ENCODE measurements around the gene DNAH8.
A peak's percentile ranks its signal among the peaks of the same experiment; 100 is the strongest.
"Not testable (repeated sequence)": the region's sequence is repeated elsewhere in the genome, so short reads cannot be mapped to it uniquely, and the experiment has no call there.

The DNAH8 gene

GRCh38 chr6:38783443-38784228 is 68.5 kb downstream of the DNAH8 start:
- DNase-seq (ENCODE audit: insufficient read length): no peak
- peak; percentile 44 for FAIRE-seq
- TF ChIP-seq TAF1 (IDR thresholded peaks at IDR 0.05; ENCODE audit: borderline replicate concordance, low read depth, low read length) (no peak), POLR2A (IDR thresholded peaks at IDR 0.05; ENCODE audit: low read depth, low read length) (no peak), POLR2AphosphoS5 (IDR thresholded peaks at IDR 0.05; ENCODE audit: low read depth, low read length) (no peak)

GRCh38 chr6:38784506-38785235 is 69.6 kb downstream of the DNAH8 start:
- FAIRE-seq (no peak), DNase-seq (ENCODE audit: insufficient read length) (no peak)
- TF ChIP-seq POLR2A (IDR thresholded peaks at IDR 0.05; ENCODE audit: low read depth, low read length) (no peak), POLR2AphosphoS5 (IDR thresholded peaks at IDR 0.05; ENCODE audit: low read depth, low read length) (no peak), TAF1 (IDR thresholded peaks at IDR 0.05; ENCODE audit: borderline replicate concordance, low read depth, low read length) (no peak)

- DNase-seq (ENCODE audit: insufficient read length) (no peak), FAIRE-seq (no peak)
- TF ChIP-seq POLR2AphosphoS5 (IDR thresholded peaks at IDR 0.05; ENCODE audit: low read depth, low read length) (no peak), POLR2A (IDR thresholded peaks at IDR 0.05; ENCODE audit: low read depth, low read length) (no peak), TAF1 (IDR thresholded peaks at IDR 0.05; ENCODE audit: borderline replicate concordance, low read depth, low read length) (no peak)
Observed at GRCh38 chr6:38786486-38786885, 71.4 kb downstream of the DNAH8 start.

GRCh38 chr6:38789256-38789655 is 74.1 kb downstream of the DNAH8 start:
- FAIRE-seq: no peak
- TF ChIP-seq POLR2A (IDR thresholded peaks at IDR 0.05; ENCODE audit: low read depth, low read length) (no peak), TAF1 (IDR thresholded peaks at IDR 0.05; ENCODE audit: borderline replicate concordance, low read depth, low read length) (no peak), POLR2AphosphoS5 (IDR thresholded peaks at IDR 0.05; ENCODE audit: low read depth, low read length) (no peak)
- no peak for DNase-seq (ENCODE audit: insufficient read length)

- DNase-seq (ENCODE audit: insufficient read length) (no peak), FAIRE-seq (no peak)
- no peak for TF ChIP-seq POLR2AphosphoS5 (IDR thresholded peaks at IDR 0.05; ENCODE audit: low read depth, low read length)
- TF ChIP-seq TAF1 (IDR thresholded peaks at IDR 0.05; ENCODE audit: borderline replicate concordance, low read depth, low read length): no peak
- TF ChIP-seq POLR2A (IDR thresholded peaks at IDR 0.05; ENCODE audit: low read depth, low read length): no peak
Observed at GRCh38 chr6:38792356-38792755, 77.2 kb downstream of the DNAH8 start.

- no peak for FAIRE-seq
- TF ChIP-seq POLR2A (IDR thresholded peaks at IDR 0.05; ENCODE audit: low read depth, low read length): no peak
- TF ChIP-seq POLR2AphosphoS5 (IDR thresholded peaks at IDR 0.05; ENCODE audit: low read depth, low read length): no peak
- no peak for TF ChIP-seq TAF1 (IDR thresholded peaks at IDR 0.05; ENCODE audit: borderline replicate concordance, low read depth, low read length)
Observed at GRCh38 chr6:38794682-38795081, 79.6 kb downstream of the DNAH8 start.

GRCh38 chr6:38796006-38796405 is 80.9 kb downstream of the DNAH8 start:
- no peak for DNase-seq (ENCODE audit: insufficient read length)
- TF ChIP-seq POLR2AphosphoS5 (IDR thresholded peaks at IDR 0.05; ENCODE audit: low read depth, low read length): no peak
- TF ChIP-seq POLR2A (IDR thresholded peaks at IDR 0.05; ENCODE audit: low read depth, low read length): no peak
- no peak for TF ChIP-seq TAF1 (IDR thresholded peaks at IDR 0.05; ENCODE audit: borderline replicate concordance, low read depth, low read length)
- no peak for FAIRE-seq

More at GRCh38 chr6:38794682-38795081, 79.6 kb downstream of the DNAH8 start:
- DNase-seq (ENCODE audit: insufficient read length): no peak

- not testable (repeated sequence) for FAIRE-seq; DNase-seq (ENCODE audit: insufficient read length)
Observed at GRCh38 chr6:38796437-38796836, 81.3 kb downstream of the DNAH8 start.

GRCh38 chr6:38796850-38797249 is 81.7 kb downstream of the DNAH8 start:
- FAIRE-seq (no peak), DNase-seq (ENCODE audit: insufficient read length) (no peak)
- TF ChIP-seq POLR2A (IDR thresholded peaks at IDR 0.05; ENCODE audit: low read depth, low read length): no peak
- TF ChIP-seq TAF1 (IDR thresholded peaks at IDR 0.05; ENCODE audit: borderline replicate concordance, low read depth, low read length): no peak
- no peak for TF ChIP-seq POLR2AphosphoS5 (IDR thresholded peaks at IDR 0.05; ENCODE audit: low read depth, low read length)

GRCh38 chr6:38797391-38797790 is 82.3 kb downstream of the DNAH8 start:
- FAIRE-seq: no peak
- TF ChIP-seq POLR2A (IDR thresholded peaks at IDR 0.05; ENCODE audit: low read depth, low read length) (no peak), POLR2AphosphoS5 (IDR thresholded peaks at IDR 0.05; ENCODE audit: low read depth, low read length) (no peak), TAF1 (IDR thresholded peaks at IDR 0.05; ENCODE audit: borderline replicate concordance, low read depth, low read length) (no peak)
- DNase-seq (ENCODE audit: insufficient read length): no peak

GRCh38 chr6:38799529-38800184 is 84.5 kb downstream of the DNAH8 start:
- no peak for DNase-seq (ENCODE audit: insufficient read length)
- FAIRE-seq: no peak
- TF ChIP-seq POLR2AphosphoS5 (IDR thresholded peaks at IDR 0.05; ENCODE audit: low read depth, low read length): no peak
- no peak for TF ChIP-seq POLR2A (IDR thresholded peaks at IDR 0.05; ENCODE audit: low read depth, low read length)
- TF ChIP-seq TAF1 (IDR thresholded peaks at IDR 0.05; ENCODE audit: borderline replicate concordance, low read depth, low read length): no peak

Data from GM12892 (cell line).